Posterior cingulate gyrus (tissue), 11 donors: Measurements from ENCODE around the gene CBR4.
"Not testable (repeated sequence)": the region's sequence is repeated elsewhere in the genome, so short reads cannot be mapped to it uniquely, and the experiment has no call there.

ENCODE experiments used
- DNase-seq, 10 donors: peaks; one replicate each; pipeline versions ENCODE4 v3.0.0 to v3.0.0-alpha.2; 2020 to 2021; ENCODE audit warnings: mixed read lengths in 3 of 10
- intact Hi-C: fragments of 100-400 bp; cut with DNase I; formaldehyde crosslinking; loops from one replicate; pipeline ENCODE4 v1.15.1; 2023

The CBR4 gene

GRCh38 chr4:169035871-169036620, 26.0 kb upstream of the CBR4 start:
- intact Hi-C loops, DNase-seq: not testable (repeated sequence)

GRCh38 chr4:169033660-169034059, 23.6 kb upstream of the CBR4 start:
- intact Hi-C loops: no loop called here
- DNase-seq: no peak

- no peak for DNase-seq
- intact Hi-C loops: no loop called here
These were observed 23.0 kb upstream of the CBR4 start for GRCh38 chr4:169032883-169033645.

- no peak for DNase-seq
- intact Hi-C loops: no loop called here
These were observed 22.1 kb upstream of the CBR4 start for GRCh38 chr4:169032194-169032593.

- intact Hi-C loops: no loop called here
- no peak for DNase-seq
These were observed 21.3 kb upstream of the CBR4 start for GRCh38 chr4:169031392-169031791.

GRCh38 chr4:169030562-169030982, 20.5 kb upstream of the CBR4 start:
- intact Hi-C loops: no loop called here
- no peak for DNase-seq

- intact Hi-C loops: no loop called here
- no peak for DNase-seq
These were observed 19.9 kb upstream of the CBR4 start for GRCh38 chr4:169029947-169030346.

- no peak for DNase-seq
- intact Hi-C loops: no loop called here
These were observed 17.6 kb upstream of the CBR4 start for GRCh38 chr4:169027663-169028062.

GRCh38 chr4:169025184-169025583, 15.1 kb upstream of the CBR4 start:
- intact Hi-C loops: loop anchor here (2.0 kb wide), 1 partner anchor 462 kb away; no protein-coding TSS in a partner anchor
- no peak for DNase-seq

- intact Hi-C loops: loop anchor here (2.0 kb wide), 1 partner anchor 462 kb away; no protein-coding TSS in a partner anchor
- no peak for DNase-seq
These were observed 14.7 kb upstream of the CBR4 start for GRCh38 chr4:169024762-169025161.

- intact Hi-C loops: no loop called here
- no peak for DNase-seq
These were observed 8.4 kb upstream of the CBR4 start for GRCh38 chr4:169018406-169018805.

- intact Hi-C loops: no loop called here
- no peak for DNase-seq
These were observed 7.9 kb upstream of the CBR4 start for GRCh38 chr4:169017971-169018370.

GRCh38 chr4:169015186-169015623, 5.2 kb upstream of the CBR4 start:
- DNase-seq: no peak
- intact Hi-C loops: no loop called here

GRCh38 chr4:169014586-169014985, 4.5 kb upstream of the CBR4 start:
- DNase-seq: no peak
- intact Hi-C loops: no loop called here

GRCh38 chr4:169013396-169013795, 3.3 kb upstream of the CBR4 start:
- DNase-seq: no peak
- intact Hi-C loops: no loop called here

- intact Hi-C loops: no loop called here
- DNase-seq: no peak
These were observed 2.0 kb upstream of the CBR4 start for GRCh38 chr4:169012049-169012448.

GRCh38 chr4:169009286-169010124, 550 bp downstream of the CBR4 start:
- peak; percentile 38 to 91 (median 55) for DNase-seq
- intact Hi-C loops: loop anchor here (1.0 to 5.0 kb wide), 2 partner anchors 87 to 262 kb away; no protein-coding TSS in a partner anchor

- intact Hi-C loops: loop anchor here (5.0 kb wide), 1 partner anchor 83 kb away; no protein-coding TSS in a partner anchor
- no peak for DNase-seq
These were observed 4.5 kb downstream of the CBR4 start for GRCh38 chr4:169005453-169006099.

GRCh38 chr4:169000315-169000714, 9.7 kb downstream of the CBR4 start:
- no peak for DNase-seq
- intact Hi-C loops: no loop called here

- no peak for DNase-seq
- intact Hi-C loops: no loop called here
These were observed 10.2 kb downstream of the CBR4 start for GRCh38 chr4:168999809-169000208.
